ENCODE results near the gene AFF1.

The AFF1 gene

GRCh38 chr4:87032884-87033533, 98.2 kb downstream of the AFF1 start:
- TF ChIP-seq POLR2AphosphoS5 (IDR thresholded peaks at IDR 0.05; ENCODE audit: low read depth, low read length) (no peak), REST (IDR thresholded peaks at IDR 0.05; ENCODE audit: insufficient read depth in 1 of 2, low read depth in 2 of 2, low read length in 2 of 2) (no peak)

- TF ChIP-seq POLR2AphosphoS5 (IDR thresholded peaks at IDR 0.05; ENCODE audit: low read depth, low read length) = no peak
- no peak for TF ChIP-seq TAF1 (IDR thresholded peaks at IDR 0.05; ENCODE audit: borderline replicate concordance, insufficient read depth, low read length)
- no peak for TF ChIP-seq SIN3A (IDR thresholded peaks at IDR 0.05; ENCODE audit: borderline replicate concordance, insufficient read depth, low read length)
- TF ChIP-seq REST (IDR thresholded peaks at IDR 0.05; ENCODE audit: insufficient read depth in 1 of 2, low read depth in 2 of 2, low read length in 2 of 2) = no peak
- no peak for TF ChIP-seq FOXP2 (optimal IDR thresholded peaks at IDR 0.05; ENCODE audit: borderline replicate concordance, extremely low read depth, extremely low read length, insufficient read depth)
Observed at GRCh38 chr4:87033902-87034301, 99.1 kb downstream of the AFF1 start.

GRCh38 chr4:87034527-87034926, 99.7 kb downstream of the AFF1 start:
- TF ChIP-seq REST (IDR thresholded peaks at IDR 0.05; ENCODE audit: insufficient read depth in 1 of 2, low read depth in 2 of 2, low read length in 2 of 2) (no peak), SIN3A (IDR thresholded peaks at IDR 0.05; ENCODE audit: borderline replicate concordance, insufficient read depth, low read length) (no peak)

- no peak for TF ChIP-seq POLR2AphosphoS5 (IDR thresholded peaks at IDR 0.05; ENCODE audit: low read depth, low read length)
- TF ChIP-seq TAF1 (IDR thresholded peaks at IDR 0.05; ENCODE audit: borderline replicate concordance, insufficient read depth, low read length) = no peak
Observed at GRCh38 chr4:87035881-87036509, 101.2 kb downstream of the AFF1 start.

GRCh38 chr4:87036713-87037112, 101.9 kb downstream of the AFF1 start:
- no peak for TF ChIP-seq POLR2AphosphoS5 (IDR thresholded peaks at IDR 0.05; ENCODE audit: low read depth, low read length)
- no peak for TF ChIP-seq FOXP2 (optimal IDR thresholded peaks at IDR 0.05; ENCODE audit: borderline replicate concordance, extremely low read depth, extremely low read length, insufficient read depth)
- TF ChIP-seq SIN3A (IDR thresholded peaks at IDR 0.05; ENCODE audit: borderline replicate concordance, insufficient read depth, low read length) = no peak
- no peak for TF ChIP-seq TAF1 (IDR thresholded peaks at IDR 0.05; ENCODE audit: borderline replicate concordance, insufficient read depth, low read length)
- TF ChIP-seq REST (IDR thresholded peaks at IDR 0.05; ENCODE audit: insufficient read depth in 1 of 2, low read depth in 2 of 2, low read length in 2 of 2) = no peak

Measured in PFSK-1 (cell line).